Measurements from ENCODE around the gene STK11. TPM values are rescaled to one million over a fixed set of nuclear protein-coding genes. Genes with fewer than 3 reads are reported as not detected.
A peak's percentile ranks its signal among the peaks of the same experiment; 100 is the strongest.

STK11 gene
- total RNA-seq, 4 donors from 2014 or later = 74.0 to 106 (median 78.4) TPM

GRCh38 chr19:1237754-1238368, 32.3 kb downstream of the STK11 start, which contains the start of gene CBARP:
CBARP (minus strand) TSS chr19:1238005; CDS start chr19:1236100, 1,905 bp downstream.
- DNase-seq (ENCODE audit: low spot score in 2 of 2) = no peak
- H3K4me3 ChIP-seq (ENCODE audit: low read depth, poor library complexity, severe bottlenecking) = peak within 1 kb of the TSS; percentile 4
- intact Hi-C loops (cut with DNase I; ENCODE audit: low total_unique reads) = no loop called here
- no peak for TF ChIP-seq POLR2A (IDR thresholded peaks at IDR 0.05)
- WGBS, 2 donors = 0 to 1% methylated on average over 39 to 54 of the region's 87 CpGs

- WGBS, 2 donors = 63 to 65% methylated on average over 33 to 34 of the region's 34 CpGs
- no peak for DNase-seq (ENCODE audit: low spot score in 2 of 2)
- intact Hi-C loops (cut with DNase I; ENCODE audit: low total_unique reads) = no loop called here
- TF ChIP-seq CTCF (IDR thresholded peaks at IDR 0.05) (no peak), POLR2A (IDR thresholded peaks at IDR 0.05) (no peak)
- H3K4me3 ChIP-seq (ENCODE audit: low read depth, poor library complexity, severe bottlenecking) = no peak overlapping the region
Measured at GRCh38 chr19:1238369-1239303, 33.1 kb downstream of the STK11 start.

GRCh38 chr19:1239420-1239795, 33.8 kb downstream of the STK11 start:
- no peak overlapping the region for H3K4me3 ChIP-seq (ENCODE audit: low read depth, poor library complexity, severe bottlenecking)
- TF ChIP-seq POLR2A (IDR thresholded peaks at IDR 0.05) = no peak
- no peak for TF ChIP-seq CTCF (IDR thresholded peaks at IDR 0.05)
- DNase-seq (ENCODE audit: low spot score in 2 of 2) = no peak
- WGBS, 2 donors = 74 to 84% methylated on average over 11 of the region's 11 CpGs
- intact Hi-C loops (cut with DNase I; ENCODE audit: low total_unique reads) = no loop called here

- 9 to 12% methylated on average over 36 to 81 of the region's 84 CpGs for WGBS, 2 donors
- no peak overlapping the region for H3K4me3 ChIP-seq (ENCODE audit: low read depth, poor library complexity, severe bottlenecking)
- intact Hi-C loops (cut with DNase I; ENCODE audit: low total_unique reads) = no loop called here
- DNase-seq (ENCODE audit: low spot score in 2 of 2) = peak; percentile 69 to 96
- TF ChIP-seq CTCF (IDR thresholded peaks at IDR 0.05) (no peak), POLR2A (IDR thresholded peaks at IDR 0.05) (no peak)
Measured at GRCh38 chr19:1239796-1240737, 34.5 kb downstream of the STK11 start.

- WGBS, 2 donors = 52 to 58% methylated on average over 12 to 15 of the region's 15 CpGs
- no peak for TF ChIP-seq POLR2A (IDR thresholded peaks at IDR 0.05)
- TF ChIP-seq CTCF (IDR thresholded peaks at IDR 0.05) = no peak
- no peak for DNase-seq (ENCODE audit: low spot score in 2 of 2)
- intact Hi-C loops (cut with DNase I; ENCODE audit: low total_unique reads) = no loop called here
- H3K4me3 ChIP-seq (ENCODE audit: low read depth, poor library complexity, severe bottlenecking) = no peak overlapping the region
Measured at GRCh38 chr19:1240925-1241324, 35.3 kb downstream of the STK11 start.

All from lower leg skin (tissue), 4 donors.